K562 (cell line): ENCODE data around the gene SCN5A. TPM values are rescaled to one million over a fixed set of nuclear protein-coding genes. Genes with fewer than 3 reads are reported as not detected.

Experiments used
- ATF1 ChIP-seq, 2 experiments: fragments of 450-650 bp in 1 of 2; IDR thresholded peaks; 2 replicates each; pipeline ENCODE4 v1.6.1; 2016; ENCODE audit warnings: missing compliant biosample characterization in 1 of 2, missing genetic modification characterization in 1 of 2
- CBFB ChIP-seq: sonication (generic); formaldehyde crosslinking; IDR thresholded peaks from 2 replicates; pipeline ENCODE4 v1.4.0; 2020; ENCODE audit warnings: mild to moderate bottlenecking, missing genetic modification reagents
- CGGBP1 ChIP-seq: fragments of 250-450 bp; sonication (Bioruptor Pico); IDR thresholded peaks from 2 replicates; pipeline ENCODE4 v1.9.0; 2021; ENCODE audit warnings: mild to moderate bottlenecking
- GABPA ChIP-seq: fragments of 200-800 bp; sonication (Bioruptor generic); conservative IDR thresholded peaks from 2 replicates; pipeline ENCODE4 v1.6.1; 2016; ENCODE audit warnings: low read depth, missing genetic modification characterization, missing compliant biosample characterization
- GTF2E2 ChIP-seq: fragments of 200-800 bp; sonication (Bioruptor generic); IDR thresholded peaks from 2 replicates; pipeline ENCODE4 v1.6.1; 2016; ENCODE audit warnings: missing genetic modification characterization, missing compliant biosample characterization
- NFIX ChIP-seq: fragments of 250-450 bp; sonication (Bioruptor Pico); IDR thresholded peaks from 2 replicates; pipeline ENCODE4 v1.4.0; 2020; ENCODE audit warnings: low read depth, mild to moderate bottlenecking, moderate library complexity
- NKRF ChIP-seq: fragments of 450-650 bp; IDR thresholded peaks from 2 replicates; pipeline ENCODE4 v1.6.1; 2016; ENCODE audit warnings: borderline replicate concordance
- PCBP1 ChIP-seq: fragments of 200-400 bp; formaldehyde crosslinking; IDR thresholded peaks from 2 replicates; pipeline ENCODE4 v1.6.1; 2018; ENCODE audit warnings: mild to moderate bottlenecking, low read depth, low read length; ENCODE audit not compliant: poor library complexity, severe bottlenecking
- PHF8 ChIP-seq: fragments of 200-600 bp; sonication (generic); IDR thresholded peaks from 2 replicates; pipeline ENCODE4 v1.6.1; 2012; ENCODE audit warnings: mixed run types, mild to moderate bottlenecking, inconsistent platforms, low read length, moderate library complexity, borderline replicate concordance
- PYGO2 ChIP-seq: fragments of 450-650 bp; IDR thresholded peaks from 2 replicates; pipeline ENCODE4 v1.6.1; 2016; ENCODE audit warnings: mild to moderate bottlenecking, missing genetic modification characterization, moderate library complexity, missing compliant biosample characterization
- RREB1 ChIP-seq: fragments of 250-450 bp; sonication (Bioruptor Pico); IDR thresholded peaks from 2 replicates; pipeline ENCODE4 v1.4.0; 2020
- TAF15 ChIP-seq: fragments of 200-400 bp; formaldehyde crosslinking; IDR thresholded peaks from 2 replicates; pipeline ENCODE4 v1.6.1; 2017; ENCODE audit warnings: mild to moderate bottlenecking, low read depth, low read length, moderate library complexity
- THRB ChIP-seq: fragments of 450-650 bp; formaldehyde crosslinking; conservative IDR thresholded peaks from 2 replicates; pipeline ENCODE4 v1.4.0; 2022; ENCODE audit warnings: mild to moderate bottlenecking, missing genetic modification characterization
- USF2 ChIP-seq: sonication (generic); formaldehyde crosslinking; IDR thresholded peaks from 2 replicates; pipeline ENCODE4 v1.5.0; 2020; ENCODE audit warnings: missing genetic modification reagents
- ZNF3 ChIP-seq: fragments of 250-450 bp; sonication (Bioruptor Pico); IDR thresholded peaks from 2 replicates; pipeline ENCODE4 v1.5.0; 2021; ENCODE audit warnings: mild to moderate bottlenecking, moderate library complexity
- polyA plus RNA-seq, 8 experiments: library from polyadenylated mRNA; depleted of rRNA in 4 of 8; stranded (reverse) in 5 of 8; unstranded in 3 of 8; fragments of >200 nt; fragmentation: Nextera tagmentation in 2 of 8; fragmentation: Illumina TruSeq in 1 of 8; extraction: Ambion mirVana in 2 of 8; extraction: Trizol in 1 of 8; gene quantifications; 2 replicates each; pipeline versions ENCODE4 v1.2.1 to v1.2.3, GENCODE V29; 2011 to 2014; ENCODE audit warnings: inconsistent platforms in 1 of 8, missing spikeins in 1 of 8
- total RNA-seq, 7 experiments: library from RNA; depleted of rRNA in 6 of 7; stranded (reverse); fragments of >200 nt in 6 of 7; fragmentation: Illumina TruSeq in 2 of 7; extraction: Trizol in 2 of 7; gene quantifications; 2 replicates each; pipeline versions ENCODE4 v1.2.1 to v1.2.3, GENCODE V29; 2011 to 2021; ENCODE audit warnings: low replicate concordance in 1 of 7
- TF ChIP-seq, protein P1 (sequence below): sonication (generic); formaldehyde crosslinking; IDR thresholded peaks from 2 replicates; pipeline ENCODE4 v1.9.0; 2022; ENCODE audit warnings: mild to moderate bottlenecking, missing genetic modification reagents

Gene SCN5A
- total and polyA plus RNA-seq, 9 of the 15 experiments (the other 6 are each of a cell fraction or from before 2014, with no cell fraction given) = 0.07 to 1.4 (median 0.21) TPM; not detected in 2

DNA sequence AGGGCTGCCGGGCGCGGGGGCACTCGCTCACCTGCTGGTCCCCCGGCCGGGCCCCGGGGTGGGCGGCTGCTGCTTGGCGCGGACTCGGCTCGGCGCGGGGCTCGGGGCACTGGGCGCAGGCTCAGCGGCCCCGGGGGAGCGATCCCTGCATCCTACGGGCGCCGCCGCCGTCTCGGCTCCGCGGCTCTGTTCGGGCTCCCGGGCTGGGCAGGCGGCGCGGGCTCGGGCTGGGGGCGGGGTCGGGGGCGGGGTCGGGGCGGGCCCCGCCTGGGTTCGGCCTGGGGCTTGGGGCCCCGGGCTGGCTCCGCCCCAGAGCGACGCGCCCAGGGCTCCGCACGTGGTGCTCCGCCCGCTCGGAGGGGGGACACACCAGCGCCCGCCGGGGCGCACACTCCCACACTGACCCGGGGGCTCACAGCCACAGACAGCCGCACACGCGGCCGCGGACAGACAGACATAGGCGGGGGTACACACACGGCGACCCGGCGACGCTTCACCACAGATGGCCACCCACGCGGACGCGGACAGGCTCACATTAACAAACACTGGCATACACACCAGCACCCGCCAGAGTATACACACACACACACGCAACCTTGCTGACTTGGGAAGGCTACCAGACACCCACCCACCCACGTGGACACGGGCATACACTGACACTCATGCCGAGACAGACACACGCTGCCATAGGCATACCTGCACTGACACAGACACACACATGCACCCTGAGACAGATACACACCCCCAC lies at the start of gene SCN5A (continued):
- TF ChIP-seq GABPA = no peak
- TF ChIP-seq ZNF3 (CRISPR knock-in tag) = no peak
- peak; percentile 55 for TF ChIP-seq USF2 (CRISPR knock-in tag)
- no peak for TF ChIP-seq CGGBP1 (CRISPR knock-in tag)
- no peak for TF ChIP-seq RREB1 (CRISPR knock-in tag)
- TF ChIP-seq PHF8 = peak; percentile 21; the same call in 1 of the 2 replicates
- TF ChIP-seq NKRF = peak; percentile 77
- no peak for TF ChIP-seq THRB
- TF ChIP-seq CBFB (CRISPR knock-in tag) = no peak
- TF ChIP-seq, protein P1, sequence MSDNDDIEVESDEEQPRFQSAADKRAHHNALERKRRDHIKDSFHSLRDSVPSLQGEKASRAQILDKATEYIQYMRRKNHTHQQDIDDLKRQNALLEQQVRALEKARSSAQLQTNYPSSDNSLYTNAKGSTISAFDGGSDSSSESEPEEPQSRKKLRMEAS = peak; percentile 88
- TF ChIP-seq PYGO2 = no peak
- no peak for TF ChIP-seq NFIX
- no peak for TF ChIP-seq TAF15
- no peak for TF ChIP-seq ATF1 (CRISPR knock-in tag; IDR thresholded peaks at IDR 0.05)
- TF ChIP-seq ATF1 (tag; IDR thresholded peaks at IDR 0.05) = peak; percentile 35
- no peak for TF ChIP-seq GTF2E2 (tag)
- no peak for TF ChIP-seq PCBP1
